ENCODE results near the gene PPP2R3B. TPM values are rescaled to one million over a fixed set of nuclear protein-coding genes. Genes with fewer than 3 reads are reported as not detected.
A peak's percentile ranks its signal among the peaks of the same experiment; 100 is the strongest.

The PPP2R3B gene
- total RNA-seq, 1 donor from 2014 or later, result 53.4 TPM

DNA sequence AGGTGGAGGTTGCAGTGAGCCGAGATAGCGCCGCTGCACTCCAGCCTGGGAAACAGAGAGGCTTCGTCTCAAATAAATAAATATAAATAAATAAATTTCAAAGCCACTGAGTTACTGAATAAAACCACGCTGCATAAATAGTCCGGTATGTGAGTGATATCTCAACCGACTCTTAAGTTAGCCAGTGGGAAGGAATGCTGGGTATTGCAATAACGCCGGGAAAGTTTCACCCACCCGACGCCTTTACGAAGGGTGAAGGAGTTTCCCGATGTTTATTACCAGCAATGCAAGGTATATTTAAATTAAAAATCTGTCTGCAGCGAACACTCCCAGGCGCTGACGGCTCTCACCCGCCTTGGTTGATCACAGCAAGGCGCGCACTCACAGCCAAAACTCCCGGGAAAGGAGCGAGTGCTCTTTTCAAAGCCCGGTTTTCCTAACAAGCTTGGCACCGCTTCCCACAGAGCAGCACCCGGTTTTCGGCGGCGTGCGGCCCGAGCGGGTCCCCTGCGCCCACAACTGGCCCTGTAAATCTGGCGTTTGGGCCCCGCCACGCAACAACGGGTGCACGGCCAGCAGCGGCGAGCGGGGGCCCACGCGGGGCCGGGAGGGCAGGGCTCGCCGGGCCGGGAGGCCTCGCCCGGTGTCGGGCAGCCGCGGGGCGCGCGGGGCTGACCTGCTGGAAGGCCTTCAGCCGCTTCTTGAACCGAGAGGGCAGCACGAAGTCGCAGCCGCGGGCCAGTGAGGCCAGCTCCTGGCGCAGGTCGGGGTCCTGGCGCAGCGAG lies 13.7 kb downstream of the PPP2R3B start:
- H3K9me3 Mint-ChIP-seq, result no peaks in the 10 kb centered on the region
- DNase-seq (ENCODE audit: extremely low spot score, unreplicated experiment), result no peak
- TF ChIP-seq, protein P1, sequence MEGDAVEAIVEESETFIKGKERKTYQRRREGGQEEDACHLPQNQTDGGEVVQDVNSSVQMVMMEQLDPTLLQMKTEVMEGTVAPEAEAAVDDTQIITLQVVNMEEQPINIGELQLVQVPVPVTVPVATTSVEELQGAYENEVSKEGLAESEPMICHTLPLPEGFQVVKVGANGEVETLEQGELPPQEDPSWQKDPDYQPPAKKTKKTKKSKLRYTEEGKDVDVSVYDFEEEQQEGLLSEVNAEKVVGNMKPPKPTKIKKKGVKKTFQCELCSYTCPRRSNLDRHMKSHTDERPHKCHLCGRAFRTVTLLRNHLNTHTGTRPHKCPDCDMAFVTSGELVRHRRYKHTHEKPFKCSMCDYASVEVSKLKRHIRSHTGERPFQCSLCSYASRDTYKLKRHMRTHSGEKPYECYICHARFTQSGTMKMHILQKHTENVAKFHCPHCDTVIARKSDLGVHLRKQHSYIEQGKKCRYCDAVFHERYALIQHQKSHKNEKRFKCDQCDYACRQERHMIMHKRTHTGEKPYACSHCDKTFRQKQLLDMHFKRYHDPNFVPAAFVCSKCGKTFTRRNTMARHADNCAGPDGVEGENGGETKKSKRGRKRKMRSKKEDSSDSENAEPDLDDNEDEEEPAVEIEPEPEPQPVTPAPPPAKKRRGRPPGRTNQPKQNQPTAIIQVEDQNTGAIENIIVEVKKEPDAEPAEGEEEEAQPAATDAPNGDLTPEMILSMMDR (conservative IDR thresholded peaks at IDR 0.05), result no peak
- peak overlapping the region; percentile 82 for H3K4me3 Mint-ChIP-seq
- H3K27ac Mint-ChIP-seq, result no peak overlapping the region
- H3K4me1 Mint-ChIP-seq (ENCODE audit: unreplicated experiment), result peaks cover 14% of the 10 kb centered on the region
- peaks cover 34% of the 10 kb centered on the region for H3K27me3 Mint-ChIP-seq
- H3K36me3 Mint-ChIP-seq, result no peaks in the 10 kb centered on the region

DNA sequence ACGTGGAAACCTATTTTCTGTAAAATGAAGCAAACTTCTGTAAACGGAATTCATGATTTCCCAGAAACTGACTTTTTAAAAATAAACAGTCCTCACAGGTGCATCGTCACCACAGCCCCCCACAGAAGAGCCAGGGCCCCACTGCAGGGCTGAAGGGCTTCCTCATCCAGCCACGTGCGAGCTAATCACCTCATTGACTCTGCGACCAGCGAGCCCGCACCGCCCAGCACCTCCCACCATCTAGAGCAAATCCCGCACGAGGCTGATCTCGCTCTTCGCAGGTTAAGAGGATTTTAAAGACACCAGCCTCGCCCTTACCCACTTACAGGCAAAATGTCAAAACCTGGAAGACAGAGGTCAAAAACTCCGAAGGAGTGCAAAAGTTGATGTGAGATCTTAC lies 14.8 kb downstream of the PPP2R3B start:
- no peak for DNase-seq (ENCODE audit: extremely low spot score, unreplicated experiment)
- TF ChIP-seq, protein P1 (conservative IDR thresholded peaks at IDR 0.05), result no peak
- Mint-ChIP-seq H3K27me3 (peaks cover 34% of the 10 kb centered on the region), H3K9me3 (no peaks in the 10 kb centered on the region), H3K4me3 (peak overlapping the region; percentile 80), H3K27ac (no peak overlapping the region), H3K4me1 (ENCODE audit: unreplicated experiment) (peaks cover 20% of the 10 kb centered on the region), H3K36me3 (no peaks in the 10 kb centered on the region)

GRCh38 chrX:370963-371745 lies 15.6 kb downstream of the PPP2R3B start:
- H3K27ac Mint-ChIP-seq, result no peak overlapping the region
- peak overlapping the region; percentile 80 for H3K4me3 Mint-ChIP-seq
- H3K4me1 Mint-ChIP-seq (ENCODE audit: unreplicated experiment), result peaks cover 20% of the 10 kb centered on the region
- no peaks in the 10 kb centered on the region for H3K36me3 Mint-ChIP-seq
- peaks cover 34% of the 10 kb centered on the region for H3K27me3 Mint-ChIP-seq
- DNase-seq (ENCODE audit: extremely low spot score, unreplicated experiment), result no peak
- TF ChIP-seq, protein P1 (conservative IDR thresholded peaks at IDR 0.05), result no peak
- H3K9me3 Mint-ChIP-seq, result no peaks in the 10 kb centered on the region

DNA sequence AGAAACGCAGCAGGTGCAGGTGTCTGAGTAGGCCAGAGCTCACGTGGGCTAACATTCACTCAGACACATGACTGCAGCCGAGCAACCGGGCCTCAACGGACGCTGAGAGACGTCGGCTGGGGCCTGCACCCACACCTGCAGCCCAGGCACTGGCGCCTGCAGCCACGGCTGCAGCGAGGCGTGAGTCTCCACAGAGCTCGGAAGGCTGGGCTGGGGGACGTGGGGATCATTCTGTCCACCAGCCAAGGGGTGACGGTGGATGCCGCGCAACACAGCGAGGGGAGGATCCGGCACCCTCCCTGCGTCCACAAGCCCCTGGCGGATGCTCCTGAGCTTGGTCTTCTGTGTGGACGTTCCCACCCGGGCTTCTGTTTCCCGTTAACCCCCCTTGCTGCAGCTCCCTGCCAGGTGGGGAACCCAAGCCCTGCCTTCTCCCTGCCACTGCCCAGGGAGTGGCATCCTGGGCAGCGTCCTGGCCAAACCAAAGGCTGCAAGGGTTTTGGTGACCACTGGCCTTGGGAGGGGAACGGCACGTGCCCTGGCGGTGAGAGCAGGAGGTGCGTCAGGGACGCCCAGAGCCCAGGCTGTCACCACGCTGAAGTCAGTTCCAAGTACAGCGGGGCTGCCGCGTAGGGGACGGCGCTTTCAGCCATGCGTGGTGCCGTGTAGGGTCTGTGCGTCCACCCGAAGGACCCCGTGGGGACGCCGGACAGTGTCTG lies 16.3 kb downstream of the PPP2R3B start:
- no peak overlapping the region for H3K4me3 Mint-ChIP-seq
- no peak for DNase-seq (ENCODE audit: extremely low spot score, unreplicated experiment)
- peaks cover 20% of the 10 kb centered on the region for H3K4me1 Mint-ChIP-seq (ENCODE audit: unreplicated experiment)
- H3K27ac Mint-ChIP-seq, result no peak overlapping the region
- H3K36me3 Mint-ChIP-seq, result no peaks in the 10 kb centered on the region
- peaks cover 30% of the 10 kb centered on the region for H3K27me3 Mint-ChIP-seq
- TF ChIP-seq, protein P1 (conservative IDR thresholded peaks at IDR 0.05), result no peak
- H3K9me3 Mint-ChIP-seq, result no peaks in the 10 kb centered on the region

DNA sequence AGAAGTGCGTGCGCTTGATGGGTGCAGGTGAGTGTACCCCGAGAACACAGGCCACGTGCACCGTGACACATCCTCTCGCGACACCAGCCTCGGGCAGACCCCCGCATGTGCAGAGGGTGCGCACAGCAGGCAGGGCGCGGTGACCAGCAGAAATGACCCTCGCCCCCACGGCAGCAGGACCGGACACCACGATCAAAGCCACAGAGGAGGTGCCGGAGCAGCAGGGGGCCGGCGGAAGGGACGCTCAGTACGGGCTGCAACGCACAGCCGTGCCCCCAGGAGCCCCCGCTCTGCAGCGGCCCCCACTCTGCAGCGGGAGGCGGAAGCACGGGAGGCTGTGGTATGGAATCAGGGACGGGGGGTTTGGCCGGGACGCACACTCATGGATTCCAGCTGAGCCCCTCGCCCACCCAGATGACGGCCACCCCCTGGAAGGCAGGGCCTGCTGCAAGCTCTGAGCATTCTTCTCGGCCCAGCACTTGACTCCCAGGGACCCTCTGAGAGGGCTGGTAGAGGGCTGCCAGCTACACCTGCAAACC lies 17.1 kb downstream of the PPP2R3B start:
- TF ChIP-seq, protein P1 (conservative IDR thresholded peaks at IDR 0.05), result no peak
- Mint-ChIP-seq H3K4me1 (ENCODE audit: unreplicated experiment) (peaks cover 15% of the 10 kb centered on the region), H3K9me3 (no peaks in the 10 kb centered on the region), H3K27ac (no peak overlapping the region), H3K36me3 (no peaks in the 10 kb centered on the region), H3K27me3 (peaks cover 22% of the 10 kb centered on the region), H3K4me3 (no peak overlapping the region)
- DNase-seq (ENCODE audit: extremely low spot score, unreplicated experiment), result no peak

Data from type B pancreatic cell (in vitro differentiated cells).